Cardiac muscle cell (in vitro differentiated cells and primary cell): ENCODE results near the gene TNNI3K. TPM values are rescaled to one million over a fixed set of nuclear protein-coding genes. Genes with fewer than 3 reads are reported as not detected.

Experiments
- DNase-seq, 2 donors: peaks; one replicate each; pipeline versions ENCODE4 v3.0.0 to v3.0.0-alpha.2; 2010 to 2017; ENCODE audit warnings: low read depth in 1 of 2, low spot score in 1 of 2
- H3K27ac ChIP-seq: fragments of 200-600 bp; sonication (generic); 2 replicates; pipeline ENCODE4 v1.5.1; 2016
- H3K27me3 ChIP-seq: fragments of 200-600 bp; sonication (generic); 2 replicates; pipeline ENCODE4 v1.6.0; 2016; ENCODE audit warnings: control low read depth
- H3K36me3 ChIP-seq: fragments of 200-600 bp; sonication (generic); 2 replicates; pipeline ENCODE4 v1.5.1; 2016; ENCODE audit warnings: control low read depth
- H3K4me1 ChIP-seq: fragments of 200-600 bp; sonication (generic); 2 replicates; pipeline ENCODE4 v1.8.1; 2017; ENCODE audit warnings: low read depth, mild to moderate bottlenecking, mixed run types
- H3K4me3 ChIP-seq: fragments of 200-600 bp; sonication (generic); 2 replicates; pipeline ENCODE4 v1.5.1; 2016; ENCODE audit warnings: mild to moderate bottlenecking
- H3K9me3 ChIP-seq: fragments of 200-600 bp; sonication (generic); 2 replicates; pipeline ENCODE4 v1.5.1; 2017; ENCODE audit warnings: low read depth, mild to moderate bottlenecking, control low read depth
- polyA plus RNA-seq: library from polyadenylated mRNA; unstranded; fragments of >200 nt; fragmentation: Nextera tagmentation; extraction: Ambion mirVana; gene quantifications from 2 replicates; pipeline ENCODE4 v1.2.1, GENCODE V29; 2016
- total RNA-seq: library from RNA; depleted of rRNA; stranded (reverse); fragments of >200 nt; gene quantifications from 2 replicates; pipeline ENCODE4 v1.2.3, GENCODE V29; 2016
- TF ChIP-seq, protein P1 (sequence below): IDR thresholded peaks from 2 replicates; pipeline ENCODE4 v1.5.1; 2012; ENCODE audit warnings: low read depth, mild to moderate bottlenecking, low read length

Gene TNNI3K
- total and polyA plus RNA-seq, 2 experiments from 2014 or later: 6.6 to 13.4 TPM

DNA sequence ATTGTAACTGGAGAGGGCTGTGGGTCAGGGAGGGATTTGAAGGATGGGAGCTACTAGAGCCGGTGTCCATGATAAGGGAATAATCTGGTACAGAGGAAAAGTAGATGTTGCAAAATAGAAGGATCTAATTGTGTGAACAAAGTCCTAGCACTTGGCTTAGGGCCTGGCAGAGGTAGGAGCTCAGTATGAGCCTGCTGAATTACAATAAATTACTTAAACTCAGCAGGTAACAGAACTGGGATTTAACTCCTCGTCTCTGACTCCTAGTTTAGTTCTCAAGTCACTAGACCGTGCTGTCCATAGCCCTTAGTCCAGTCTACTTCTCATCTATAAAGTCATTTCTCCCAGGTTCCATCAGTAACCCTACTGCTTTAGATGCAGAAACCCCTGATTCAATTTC, 157.0 kb downstream of the TNNI3K start:
- Histone ChIP-seq H3K27me3 (no peaks in the 10 kb centered on the region), H3K27ac (peak overlapping the region; percentile 37), H3K36me3 (no peaks in the 10 kb centered on the region), H3K4me1 (peaks cover 43% of the 10 kb centered on the region), H3K4me3 (no peak overlapping the region), H3K9me3 (no peaks in the 10 kb centered on the region)
- DNase-seq: no peak
- TF ChIP-seq, protein P1, sequence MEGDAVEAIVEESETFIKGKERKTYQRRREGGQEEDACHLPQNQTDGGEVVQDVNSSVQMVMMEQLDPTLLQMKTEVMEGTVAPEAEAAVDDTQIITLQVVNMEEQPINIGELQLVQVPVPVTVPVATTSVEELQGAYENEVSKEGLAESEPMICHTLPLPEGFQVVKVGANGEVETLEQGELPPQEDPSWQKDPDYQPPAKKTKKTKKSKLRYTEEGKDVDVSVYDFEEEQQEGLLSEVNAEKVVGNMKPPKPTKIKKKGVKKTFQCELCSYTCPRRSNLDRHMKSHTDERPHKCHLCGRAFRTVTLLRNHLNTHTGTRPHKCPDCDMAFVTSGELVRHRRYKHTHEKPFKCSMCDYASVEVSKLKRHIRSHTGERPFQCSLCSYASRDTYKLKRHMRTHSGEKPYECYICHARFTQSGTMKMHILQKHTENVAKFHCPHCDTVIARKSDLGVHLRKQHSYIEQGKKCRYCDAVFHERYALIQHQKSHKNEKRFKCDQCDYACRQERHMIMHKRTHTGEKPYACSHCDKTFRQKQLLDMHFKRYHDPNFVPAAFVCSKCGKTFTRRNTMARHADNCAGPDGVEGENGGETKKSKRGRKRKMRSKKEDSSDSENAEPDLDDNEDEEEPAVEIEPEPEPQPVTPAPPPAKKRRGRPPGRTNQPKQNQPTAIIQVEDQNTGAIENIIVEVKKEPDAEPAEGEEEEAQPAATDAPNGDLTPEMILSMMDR: no peak

DNA sequence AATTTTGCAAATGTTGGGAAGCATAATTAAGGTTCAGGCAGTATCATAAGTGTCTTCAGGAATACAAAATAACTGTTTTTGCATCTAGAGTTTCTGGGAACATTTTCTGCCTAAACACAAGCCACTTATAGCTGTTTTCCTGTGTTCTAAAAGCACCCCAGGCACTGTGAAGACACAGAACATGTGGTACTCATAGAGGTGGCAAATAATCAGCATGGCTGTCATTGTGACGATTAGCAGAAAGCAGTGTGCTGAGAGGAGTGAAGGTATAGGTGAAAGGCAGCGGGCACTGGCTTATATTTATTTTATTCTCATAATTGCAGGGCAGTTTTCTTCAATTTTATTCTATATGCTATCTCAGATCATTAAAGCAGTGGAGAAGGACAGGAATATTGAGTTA, 157.7 kb downstream of the TNNI3K start:
- TF ChIP-seq, protein P1: no peak
- peak overlapping the region; percentile 37 for H3K27ac ChIP-seq
- peak in 1 of 2 donors; percentile 88 for DNase-seq
- no peaks in the 10 kb centered on the region for H3K27me3 ChIP-seq
- no peaks in the 10 kb centered on the region for H3K9me3 ChIP-seq
- H3K4me3 ChIP-seq: no peak overlapping the region
- H3K4me1 ChIP-seq: peaks cover 49% of the 10 kb centered on the region
- H3K36me3 ChIP-seq: no peaks in the 10 kb centered on the region

DNA sequence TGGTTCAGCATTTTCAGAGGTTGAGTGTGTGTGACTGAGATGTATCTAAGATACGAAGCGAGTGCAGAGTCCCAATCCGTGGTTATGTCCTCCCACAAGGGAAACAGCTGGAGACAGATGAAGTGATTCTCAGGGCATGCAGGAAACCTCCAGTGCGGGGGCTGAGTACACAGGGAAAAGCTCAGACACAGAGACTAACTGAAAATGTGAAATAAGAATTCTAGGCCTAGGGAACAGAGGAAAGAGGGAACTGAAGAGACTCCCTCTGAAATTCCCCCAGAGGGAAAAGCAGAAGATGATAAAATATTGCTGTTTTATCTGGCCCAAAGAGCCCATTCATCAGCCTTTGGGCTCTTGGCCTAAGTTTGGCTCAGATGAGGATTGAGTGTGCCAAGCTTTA, 160.4 kb downstream of the TNNI3K start:
- no peak overlapping the region for H3K4me3 ChIP-seq
- H3K27me3 ChIP-seq: no peaks in the 10 kb centered on the region
- H3K4me1 ChIP-seq: peaks cover 50% of the 10 kb centered on the region
- DNase-seq: peak in 1 of 2 donors; percentile 23
- TF ChIP-seq, protein P1: no peak
- H3K9me3 ChIP-seq: no peaks in the 10 kb centered on the region
- no peak overlapping the region for H3K27ac ChIP-seq
- H3K36me3 ChIP-seq: no peaks in the 10 kb centered on the region

DNA sequence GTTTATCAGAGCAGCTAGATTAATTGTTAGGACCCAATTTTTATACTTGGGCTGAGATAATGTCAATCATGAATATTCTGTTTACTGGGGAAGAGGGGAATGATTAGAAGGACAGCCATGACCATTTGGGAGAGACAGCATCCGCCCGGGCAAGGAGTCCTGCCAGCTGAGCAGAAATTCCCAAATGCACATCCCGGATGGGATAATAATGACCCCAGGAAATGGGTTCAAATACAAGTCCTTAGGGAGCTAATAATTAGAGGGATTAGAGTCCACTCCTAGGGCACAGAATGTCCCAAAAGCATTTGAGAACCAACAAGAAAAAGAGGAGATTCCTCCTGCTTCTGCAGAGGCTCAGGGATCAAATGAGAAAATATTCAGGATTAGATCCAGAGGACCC, 161.3 kb downstream of the TNNI3K start:
- H3K4me1 ChIP-seq: peaks cover 50% of the 10 kb centered on the region
- DNase-seq: no peak
- no peaks in the 10 kb centered on the region for H3K36me3 ChIP-seq
- H3K9me3 ChIP-seq: no peaks in the 10 kb centered on the region
- no peaks in the 10 kb centered on the region for H3K27me3 ChIP-seq
- TF ChIP-seq, protein P1: no peak
- no peak overlapping the region for H3K4me3 ChIP-seq
- H3K27ac ChIP-seq: peak overlapping the region; percentile 56

DNA sequence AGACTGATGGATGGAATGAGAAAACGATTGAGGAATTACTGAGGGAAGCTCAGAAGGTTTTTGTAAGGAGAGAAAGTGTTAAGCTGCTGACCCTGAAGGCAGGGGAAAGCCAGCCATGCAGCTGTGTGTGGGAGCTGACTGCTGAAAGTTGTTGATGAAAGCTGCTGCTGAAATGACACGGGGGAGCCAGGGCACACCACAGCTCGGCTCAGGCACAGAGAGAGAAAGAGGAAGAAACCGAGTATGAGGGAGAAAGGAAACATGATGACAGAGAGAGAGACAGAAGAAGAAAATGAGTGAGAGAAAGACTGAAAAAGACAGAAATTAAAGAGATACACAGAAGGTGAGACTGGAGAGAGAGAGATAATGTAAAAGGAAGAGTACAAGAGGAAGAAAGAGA, 161.7 kb downstream of the TNNI3K start:
- H3K9me3 ChIP-seq: no peaks in the 10 kb centered on the region
- H3K27me3 ChIP-seq: no peaks in the 10 kb centered on the region
- no peak overlapping the region for H3K4me3 ChIP-seq
- TF ChIP-seq, protein P1: no peak
- peak; percentile 31 to 63 for DNase-seq
- no peaks in the 10 kb centered on the region for H3K36me3 ChIP-seq
- peaks cover 50% of the 10 kb centered on the region for H3K4me1 ChIP-seq
- peak overlapping the region; percentile 56 for H3K27ac ChIP-seq

DNA sequence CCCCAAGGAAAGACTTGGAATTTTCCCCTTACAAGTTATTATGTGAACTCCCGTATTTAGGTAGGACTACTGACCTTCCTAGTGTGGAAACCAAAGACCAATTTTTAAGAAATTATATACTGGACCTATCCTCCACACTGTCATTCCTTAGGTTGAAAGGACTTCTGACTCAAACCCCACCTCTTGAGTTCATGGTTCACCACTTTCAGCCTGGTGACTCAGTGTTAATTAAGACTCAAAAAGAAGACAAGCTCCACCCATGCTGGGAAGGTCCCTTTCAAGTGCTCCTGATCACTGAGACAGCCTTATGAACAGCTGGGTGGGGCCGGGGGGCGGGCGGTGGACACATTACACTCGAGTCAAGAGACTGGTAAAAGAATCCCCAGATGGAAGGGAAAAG, 164.1 kb downstream of the TNNI3K start:
- peaks cover 29% of the 10 kb centered on the region for H3K4me1 ChIP-seq
- TF ChIP-seq, protein P1: no peak
- H3K36me3 ChIP-seq: no peaks in the 10 kb centered on the region
- H3K9me3 ChIP-seq: no peaks in the 10 kb centered on the region
- H3K27me3 ChIP-seq: no peaks in the 10 kb centered on the region
- no peak overlapping the region for H3K4me3 ChIP-seq
- DNase-seq: no peak
- H3K27ac ChIP-seq: no peak overlapping the region
